OCI-LY3 (cell line): ENCODE results near the gene CD58.

Experiments
- CTCF ChIP-seq: fragments of 200-600, 300-600 bp; sonication (generic); IDR thresholded peaks from 2 replicates; pipeline ENCODE4 v1.5.1; 2014; ENCODE audit warnings: antibody characterized with exemption, low read length, low read depth
- EZH2phosphoT487 ChIP-seq: fragments of 200-600 bp; shearing (Covaris generic); IDR thresholded peaks from 2 replicates; pipeline ENCODE4 v1.6.1; 2018; ENCODE audit warnings: antibody characterized with exemption, mixed run types, low read depth

GRCh38 chr1:116569381-116569670 is 1.5 kb downstream of the CD58 start:
- TF ChIP-seq CTCF (no peak), EZH2phosphoT487 (no peak)
